Caco-2 (cell line): Measurements from ENCODE around the gene RSRC1. TPM values are rescaled to one million over a fixed set of nuclear protein-coding genes. Genes with fewer than 3 reads are reported as not detected.

Experiments
- BruUV-seq: library from RNA; stranded (reverse); fragments of 400-500 nt; replicated peaks from 2 replicates; lab custom pipeline; 2021; lab: Mats Ljungman, UMichigan
- CTCF ChIA-PET: fragments of 300-600 bp; sonication (Branson Sonifier 250); formaldehyde crosslinking; loops from one replicate; lab custom pipeline; 2022; ENCODE audit warnings: antibody characterized with exemption; lab: Charles Lee
- POLR2A ChIA-PET: fragments of 300-600 bp; sonication (Branson Sonifier 250); formaldehyde crosslinking; loops from one replicate; lab custom pipeline; 2022; ENCODE audit warnings: antibody characterized with exemption; lab: Charles Lee
- DNase-seq, 2 experiments: peaks; one replicate each; pipeline versions ENCODE4 v3.0.0 to v3.0.0-alpha.2; 2020 to 2022
- H3K27me3 ChIP-seq: replicated peaks from 2 replicates; pipeline ENCODE4 v1.6.0; 2011; ENCODE audit warnings: low read length; ENCODE audit not compliant: control insufficient read depth, insufficient read depth
- H3K36me3 ChIP-seq: 2 replicates; pipeline ENCODE4 v1.5.1; 2011; ENCODE audit warnings: low read length; ENCODE audit not compliant: control insufficient read depth, insufficient read depth
- H3K4me1 ChIP-seq: fragments of 250-450 bp; sonication (Bioruptor Pico); 2 replicates; pipeline ENCODE4 v1.5.1; 2020; ENCODE audit warnings: mild to moderate bottlenecking
- H3K4me3 ChIP-seq: 2 replicates; pipeline ENCODE4 v1.5.1; 2011; ENCODE audit warnings: low read depth, mild to moderate bottlenecking, control low read depth, low read length
- H3K9me3 ChIP-seq: fragments of 250-450 bp; sonication (Bioruptor Pico); 2 replicates; pipeline ENCODE4 v1.5.1; 2020; ENCODE audit warnings: mild to moderate bottlenecking, moderate library complexity
- H3K27ac Mint-ChIP-seq: one replicate; pipeline ENCODE4 v1.8.0; 2022; ENCODE audit warnings: mixed read lengths; ENCODE audit not compliant: unreplicated experiment
- H3K27me3 Mint-ChIP-seq: one replicate; pipeline ENCODE4 v1.8.0; 2022; ENCODE audit warnings: mixed read lengths; ENCODE audit not compliant: insufficient read depth, unreplicated experiment
- H3K36me3 Mint-ChIP-seq: one replicate; pipeline ENCODE4 v1.8.0; 2022; ENCODE audit warnings: mild to moderate bottlenecking, mixed read lengths; ENCODE audit not compliant: insufficient read depth, unreplicated experiment
- H3K4me1 Mint-ChIP-seq: one replicate; pipeline ENCODE4 v1.8.0; 2022; ENCODE audit warnings: low read depth, mixed read lengths; ENCODE audit not compliant: unreplicated experiment
- H3K4me3 Mint-ChIP-seq: one replicate; pipeline ENCODE4 v1.8.0; 2022; ENCODE audit warnings: mild to moderate bottlenecking, moderate library complexity, mixed read lengths; ENCODE audit not compliant: unreplicated experiment
- H3K9me3 Mint-ChIP-seq: one replicate; pipeline ENCODE4 v1.8.0; 2022; ENCODE audit warnings: mixed read lengths; ENCODE audit not compliant: unreplicated experiment
- intact Hi-C: fragments of 100-400 bp; cut with micrococcal nuclease; formaldehyde crosslinking; loops from one replicate; pipeline ENCODE4 v1.10.0; 2022; ENCODE audit not compliant: unreplicated experiment
- total RNA-seq: library from RNA; stranded (reverse); gene quantifications from 2 replicates; pipeline ENCODE4 v1.2.3, GENCODE V29; 2022
- TF ChIP-seq, protein P1 (sequence below), 2 experiments: fragments of 200-600 bp in 1 of 2; IDR thresholded peaks; 1 replicate in 1 of 2; 2 replicates in 1 of 2; pipeline versions ENCODE4 v1.5.1 to v1.8.0; 2011 to 2022; ENCODE audit warnings: antibody characterized with exemption in 1 of 2, control low read depth in 1 of 2, inconsistent platforms in 1 of 2, low read depth in 1 of 2, low read length in 1 of 2, mild to moderate bottlenecking in 1 of 2, moderate library complexity in 1 of 2; ENCODE audit not compliant: insufficient read depth in 1 of 2, severe bottlenecking in 1 of 2, unreplicated experiment in 1 of 2

Gene RSRC1
- total RNA-seq, 1 experiment from 2014 or later, result 38.4 TPM

DNA sequence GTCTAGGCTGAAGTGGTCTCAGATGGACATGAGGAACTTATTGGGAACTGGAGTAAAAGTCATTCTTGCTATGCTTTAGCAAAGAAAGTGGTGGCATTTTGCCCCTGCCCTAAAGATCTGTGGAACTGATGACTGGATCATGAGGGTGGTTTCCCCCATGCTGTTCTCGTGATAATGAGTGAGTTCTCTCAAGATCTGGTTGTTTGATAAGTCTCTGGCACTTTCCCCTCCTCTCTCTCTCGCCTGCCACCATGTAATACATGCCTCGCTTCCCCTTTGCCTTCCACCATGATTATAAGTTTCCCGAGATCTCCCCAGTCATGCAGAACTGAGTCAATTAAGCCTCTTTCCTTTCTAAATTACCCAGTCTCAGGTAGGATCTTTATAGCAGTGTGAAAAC is 449.6 kb downstream of the RSRC1 start:
- no peak overlapping the region for H3K4me3 ChIP-seq
- ChIA-PET POLR2A (no interaction called here), CTCF (no interaction called here)
- H3K27me3 Mint-ChIP-seq, result peaks cover 5% of the 10 kb centered on the region
- no peak overlapping the region for H3K4me3 Mint-ChIP-seq
- H3K4me1 Mint-ChIP-seq, result no peaks in the 10 kb centered on the region
- no peaks in the 10 kb centered on the region for H3K27me3 ChIP-seq
- H3K27ac Mint-ChIP-seq, result no peak overlapping the region
- no peaks in the 10 kb centered on the region for H3K36me3 Mint-ChIP-seq
- intact Hi-C loops, result no loop called here
- H3K9me3 Mint-ChIP-seq, result no peaks in the 10 kb centered on the region
- TF ChIP-seq, protein P1, sequence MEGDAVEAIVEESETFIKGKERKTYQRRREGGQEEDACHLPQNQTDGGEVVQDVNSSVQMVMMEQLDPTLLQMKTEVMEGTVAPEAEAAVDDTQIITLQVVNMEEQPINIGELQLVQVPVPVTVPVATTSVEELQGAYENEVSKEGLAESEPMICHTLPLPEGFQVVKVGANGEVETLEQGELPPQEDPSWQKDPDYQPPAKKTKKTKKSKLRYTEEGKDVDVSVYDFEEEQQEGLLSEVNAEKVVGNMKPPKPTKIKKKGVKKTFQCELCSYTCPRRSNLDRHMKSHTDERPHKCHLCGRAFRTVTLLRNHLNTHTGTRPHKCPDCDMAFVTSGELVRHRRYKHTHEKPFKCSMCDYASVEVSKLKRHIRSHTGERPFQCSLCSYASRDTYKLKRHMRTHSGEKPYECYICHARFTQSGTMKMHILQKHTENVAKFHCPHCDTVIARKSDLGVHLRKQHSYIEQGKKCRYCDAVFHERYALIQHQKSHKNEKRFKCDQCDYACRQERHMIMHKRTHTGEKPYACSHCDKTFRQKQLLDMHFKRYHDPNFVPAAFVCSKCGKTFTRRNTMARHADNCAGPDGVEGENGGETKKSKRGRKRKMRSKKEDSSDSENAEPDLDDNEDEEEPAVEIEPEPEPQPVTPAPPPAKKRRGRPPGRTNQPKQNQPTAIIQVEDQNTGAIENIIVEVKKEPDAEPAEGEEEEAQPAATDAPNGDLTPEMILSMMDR (IDR thresholded peaks at IDR 0.05; ENCODE audit: insufficient read depth in 1 of 2, low read depth in 1 of 2, low read length in 1 of 2, severe bottlenecking in 1 of 2, unreplicated experiment in 1 of 2), result no peak
- DNase-seq, result no peak
- no peaks in the 10 kb centered on the region for H3K9me3 ChIP-seq
- no TSS peak for BruUV-seq
- H3K36me3 ChIP-seq, result no peaks in the 10 kb centered on the region
- no peaks in the 10 kb centered on the region for H3K4me1 ChIP-seq

DNA sequence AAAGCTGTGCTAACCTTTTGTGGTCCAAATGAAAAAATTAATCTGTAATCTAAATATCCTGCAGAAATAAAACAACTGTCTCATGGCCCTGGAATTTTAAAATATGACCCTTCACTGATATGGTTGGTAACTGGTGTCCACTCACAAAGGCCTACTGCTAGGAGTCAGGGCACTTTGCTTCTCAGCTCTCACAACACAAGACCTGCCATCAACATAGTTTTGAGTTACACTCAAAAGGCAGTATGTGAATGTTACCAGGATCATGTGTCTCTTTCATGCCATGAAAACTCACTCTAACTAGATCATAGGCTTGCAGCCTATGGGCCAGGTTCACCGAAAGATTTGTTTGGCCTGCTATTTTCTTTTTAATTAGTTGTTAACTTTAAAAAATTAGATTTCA is 451.1 kb downstream of the RSRC1 start:
- Mint-ChIP-seq H3K36me3 (no peaks in the 10 kb centered on the region), H3K27ac (no peak overlapping the region), H3K4me3 (no peak overlapping the region), H3K4me1 (no peaks in the 10 kb centered on the region), H3K27me3 (peaks cover 5% of the 10 kb centered on the region), H3K9me3 (no peaks in the 10 kb centered on the region)
- no peak for DNase-seq
- ChIA-PET CTCF (no interaction called here), POLR2A (no interaction called here)
- H3K4me3 ChIP-seq, result no peak overlapping the region
- intact Hi-C loops, result no loop called here
- H3K27me3 ChIP-seq, result no peaks in the 10 kb centered on the region
- no peaks in the 10 kb centered on the region for H3K4me1 ChIP-seq
- TF ChIP-seq, protein P1 (IDR thresholded peaks at IDR 0.05; ENCODE audit: insufficient read depth in 1 of 2, low read depth in 1 of 2, low read length in 1 of 2, severe bottlenecking in 1 of 2, unreplicated experiment in 1 of 2), result no peak
- H3K9me3 ChIP-seq, result no peaks in the 10 kb centered on the region
- no TSS peak for BruUV-seq
- H3K36me3 ChIP-seq, result no peaks in the 10 kb centered on the region

DNA sequence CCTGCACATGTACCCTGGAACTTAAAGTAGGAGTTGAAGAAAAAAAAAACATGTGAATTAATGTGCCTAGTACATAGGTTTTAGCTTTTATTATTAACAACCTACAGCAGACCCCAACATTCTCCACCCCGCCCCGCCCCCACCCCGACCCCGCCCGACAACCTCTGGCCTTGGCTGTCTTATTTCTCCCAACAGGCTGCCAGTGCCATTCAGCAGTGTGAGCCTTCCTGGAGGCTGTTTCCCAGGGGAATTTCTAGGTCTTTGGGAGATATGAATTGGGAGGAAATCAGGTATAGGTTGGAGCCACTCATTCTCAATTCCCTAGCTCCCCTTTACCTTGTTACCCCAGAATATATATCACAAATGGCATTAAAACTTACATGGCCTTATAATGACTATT is 452.8 kb downstream of the RSRC1 start:
- TF ChIP-seq, protein P1 (IDR thresholded peaks at IDR 0.05; ENCODE audit: insufficient read depth in 1 of 2, low read depth in 1 of 2, low read length in 1 of 2, severe bottlenecking in 1 of 2, unreplicated experiment in 1 of 2), result no peak
- no peaks in the 10 kb centered on the region for H3K9me3 ChIP-seq
- no peak overlapping the region for H3K4me3 ChIP-seq
- Mint-ChIP-seq H3K27me3 (peaks cover 7% of the 10 kb centered on the region), H3K4me1 (no peaks in the 10 kb centered on the region), H3K27ac (no peak overlapping the region), H3K36me3 (no peaks in the 10 kb centered on the region), H3K9me3 (no peaks in the 10 kb centered on the region), H3K4me3 (no peak overlapping the region)
- no TSS peak for BruUV-seq
- H3K36me3 ChIP-seq, result no peaks in the 10 kb centered on the region
- H3K27me3 ChIP-seq, result no peaks in the 10 kb centered on the region
- POLR2A ChIA-PET, result no interaction called here
- intact Hi-C loops, result no loop called here
- H3K4me1 ChIP-seq, result no peaks in the 10 kb centered on the region
- DNase-seq, result no peak
- CTCF ChIA-PET, result no interaction called here
